Neuronal stem cell (in vitro differentiated cells): Measurements from ENCODE around the gene PLA2G2E.

Experiments used
- DNase-seq: peaks from one replicate; pipeline ENCODE4 v3.0.0-alpha.2; 2013; ENCODE audit warnings: low spot score
- H2AFZ ChIP-seq: one replicate; pipeline ENCODE4 v1.6.1; 2013; ENCODE audit warnings: mild to moderate bottlenecking, low read length, inconsistent platforms
- H2AK5ac ChIP-seq: 2 replicates; pipeline ENCODE4 v1.6.1; 2013; ENCODE audit warnings: low read depth, mild to moderate bottlenecking, inconsistent platforms, low read length, moderate library complexity, mixed read lengths
- H2BK120ac ChIP-seq: 2 replicates; pipeline ENCODE4 v1.6.1; 2013; ENCODE audit warnings: low read depth, mild to moderate bottlenecking, inconsistent platforms, low read length, moderate library complexity, mixed read lengths
- H2BK12ac ChIP-seq: one replicate; pipeline ENCODE4 v1.6.1; 2013; ENCODE audit warnings: low read length, inconsistent platforms
- H2BK15ac ChIP-seq: 2 replicates; pipeline ENCODE4 v1.6.1; 2013; ENCODE audit warnings: mild to moderate bottlenecking, low read length, inconsistent platforms, mixed read lengths
- H2BK5ac ChIP-seq: one replicate; pipeline ENCODE4 v1.6.1; 2013; ENCODE audit warnings: inconsistent platforms, mild to moderate bottlenecking, low read length, moderate library complexity
- H3K14ac ChIP-seq: one replicate; pipeline ENCODE4 v1.6.1; 2013; ENCODE audit warnings: low read length, inconsistent platforms
- H3K18ac ChIP-seq: 2 replicates; pipeline ENCODE4 v1.6.1; 2013; ENCODE audit warnings: low read length, inconsistent platforms
- H3K23ac ChIP-seq: 2 replicates; pipeline ENCODE4 v1.6.1; 2013; ENCODE audit warnings: low read depth, mild to moderate bottlenecking, mixed read lengths, low read length, inconsistent platforms; ENCODE audit not compliant: poor library complexity
- H3K27ac ChIP-seq: replicated peaks from 3 replicates; pipeline ENCODE4 v1.5.1; 2013; ENCODE audit warnings: low read length, inconsistent platforms
- H3K27me3 ChIP-seq, 3 experiments: 2 replicates each; pipeline ENCODE4 v1.6.1; 2013; ENCODE audit warnings: low read length in 3 of 3, mild to moderate bottlenecking in 2 of 3, inconsistent platforms in 1 of 3, low read depth in 1 of 3, mixed read lengths in 1 of 3, moderate library complexity in 1 of 3; ENCODE audit not compliant: control insufficient read depth in 3 of 3, insufficient read depth in 3 of 3
- H3K36me3 ChIP-seq, 2 donors: replicated peaks in 1 of 2; 2 replicates each; pipeline ENCODE4 v1.6.1; 2013; ENCODE audit warnings: low read length in 2 of 2; ENCODE audit not compliant: control insufficient read depth in 2 of 2, insufficient read depth in 2 of 2
- H3K4ac ChIP-seq: 2 replicates; pipeline ENCODE4 v1.6.1; 2013; ENCODE audit warnings: inconsistent platforms, mild to moderate bottlenecking, low read length, moderate library complexity
- H3K4me1 ChIP-seq, 2 donors: 1 replicate in 1 of 2; 2 replicates in 1 of 2; pipeline ENCODE4 v1.6.1; 2013; ENCODE audit warnings: low read length in 2 of 2, low read depth in 1 of 2; ENCODE audit not compliant: control insufficient read depth in 2 of 2, insufficient read depth in 1 of 2
- H3K4me2 ChIP-seq: one replicate; pipeline ENCODE4 v1.6.1; 2013; ENCODE audit warnings: mild to moderate bottlenecking, low read length, inconsistent platforms; ENCODE audit not compliant: insufficient read depth, poor library complexity, severe bottlenecking
- H3K4me3 ChIP-seq, 2 donors: 2 replicates each; pipeline ENCODE4 v1.5.1; 2013; ENCODE audit warnings: low read length in 2 of 2, mild to moderate bottlenecking in 2 of 2, inconsistent platforms in 1 of 2, moderate library complexity in 1 of 2
- H3K79me1 ChIP-seq: one replicate; pipeline ENCODE4 v1.6.1; 2013; ENCODE audit warnings: low read depth, mild to moderate bottlenecking, inconsistent platforms, low read length, moderate library complexity
- H3K9ac ChIP-seq: one replicate; pipeline ENCODE4 v1.6.1; 2013; ENCODE audit warnings: mild to moderate bottlenecking, low read depth, low read length, inconsistent platforms; ENCODE audit not compliant: poor library complexity
- H3K9me3 ChIP-seq, 2 donors: replicated peaks in 1 of 2; 2 replicates each; pipeline versions ENCODE3 to v1.6.1; 2013; ENCODE audit warnings: low read length in 2 of 2, mild to moderate bottlenecking in 2 of 2, inconsistent platforms in 1 of 2, low read depth in 1 of 2, mixed read lengths in 1 of 2, moderate library complexity in 1 of 2; ENCODE audit not compliant: control insufficient read depth in 2 of 2, insufficient read depth in 1 of 2
- H4K8ac ChIP-seq: one replicate; pipeline ENCODE4 v1.6.1; 2013; ENCODE audit warnings: low read depth, mild to moderate bottlenecking, inconsistent platforms, low read length, moderate library complexity
- H4K91ac ChIP-seq: one replicate; pipeline ENCODE4 v1.6.1; 2013; ENCODE audit warnings: low read length, low read depth, mild to moderate bottlenecking, inconsistent platforms; ENCODE audit not compliant: poor library complexity
- WGBS, 2 donors: extraction: QIAGEN DNeasy Blood & Tissue Kit; methylation state at CpG; one replicate each; pipeline ENCODE4 v1.1.7; 2013; ENCODE audit warnings: missing lambda C conversion rate in 2 of 2, mixed read lengths in 1 of 2; ENCODE audit not compliant: insufficient read length in 2 of 2, insufficient replicate concordance in 1 of 2; ENCODE audit errors: extremely low coverage in 2 of 2; 5-methylcytosine and 5-hydroxymethylcytosine counted together

The PLA2G2E gene

GRCh38 chr1:19878637-19878985, 44.8 kb downstream of the PLA2G2E start:
- no peak for DNase-seq
- H3K14ac ChIP-seq = no peak overlapping the region
- no peak overlapping the region for H4K8ac ChIP-seq
- H4K91ac ChIP-seq = no peak overlapping the region
- no peak overlapping the region for H2AK5ac ChIP-seq
- no peaks in the 10 kb centered on the region for H3K9me3 ChIP-seq
- no peak overlapping the region for H3K4me2 ChIP-seq
- H3K27ac ChIP-seq = no peak overlapping the region
- no peak overlapping the region for H3K9ac ChIP-seq
- no peak overlapping the region for H2BK12ac ChIP-seq
- H3K27me3 ChIP-seq = peaks cover 0 to 2% (median 0%) of the 10 kb centered on the region in 3 experiments
- H3K18ac ChIP-seq = no peak overlapping the region
- no peak overlapping the region for H3K4me3 ChIP-seq
- H3K36me3 ChIP-seq = no peaks in the 10 kb centered on the region
- no peak overlapping the region for H2BK15ac ChIP-seq
- H2AFZ ChIP-seq = peak overlapping the region; percentile 1
- no peak overlapping the region for H3K4ac ChIP-seq
- WGBS, 2 donors = no CpG with 5 or more reads among the region's 12 CpGs
- H3K79me1 ChIP-seq = peaks cover 5% of the 10 kb centered on the region
- no peak overlapping the region for H3K23ac ChIP-seq
- H2BK5ac ChIP-seq = no peak overlapping the region
- H2BK120ac ChIP-seq = no peak overlapping the region
- peaks cover 0 to 4% of the 10 kb centered on the region in 2 donors for H3K4me1 ChIP-seq

GRCh38 chr1:19877821-19878636, 45.4 kb downstream of the PLA2G2E start:
- H3K36me3 ChIP-seq = no peaks in the 10 kb centered on the region
- H3K4me3 ChIP-seq = no peak overlapping the region
- H3K4me1 ChIP-seq = peaks cover 0 to 1% of the 10 kb centered on the region in 2 donors
- peak overlapping the region; percentile 1 for H2AFZ ChIP-seq
- H3K4me2 ChIP-seq = no peak overlapping the region
- H2BK120ac ChIP-seq = no peak overlapping the region
- no peak for DNase-seq
- no peak overlapping the region for H3K4ac ChIP-seq
- no peak overlapping the region for H4K91ac ChIP-seq
- no CpG with 5 or more reads among the region's 19 CpGs for WGBS, 2 donors
- no peaks in the 10 kb centered on the region for H3K9me3 ChIP-seq
- peaks cover 0 to 2% (median 0%) of the 10 kb centered on the region in 3 experiments for H3K27me3 ChIP-seq
- H3K27ac ChIP-seq = no peak overlapping the region
- no peak overlapping the region for H3K18ac ChIP-seq
- H3K23ac ChIP-seq = no peak overlapping the region
- H3K14ac ChIP-seq = no peak overlapping the region
- H2AK5ac ChIP-seq = no peak overlapping the region
- no peak overlapping the region for H2BK15ac ChIP-seq
- H3K79me1 ChIP-seq = peaks cover 5% of the 10 kb centered on the region
- H3K9ac ChIP-seq = no peak overlapping the region
- H2BK12ac ChIP-seq = no peak overlapping the region
- H4K8ac ChIP-seq = no peak overlapping the region
- H2BK5ac ChIP-seq = no peak overlapping the region

GRCh38 chr1:19877181-19877750, 46.2 kb downstream of the PLA2G2E start:
- no peak for DNase-seq
- no peaks in the 10 kb centered on the region for H3K36me3 ChIP-seq
- peaks cover 0 to 2% (median 0%) of the 10 kb centered on the region in 3 experiments for H3K27me3 ChIP-seq
- no peak overlapping the region for H3K4me2 ChIP-seq
- H3K4me3 ChIP-seq = no peak overlapping the region
- H2BK120ac ChIP-seq = no peak overlapping the region
- no peak overlapping the region for H2AFZ ChIP-seq
- no peak overlapping the region for H2BK5ac ChIP-seq
- WGBS, 2 donors = no CpG with 5 or more reads among the region's 16 CpGs
- H2BK15ac ChIP-seq = no peak overlapping the region
- H4K91ac ChIP-seq = no peak overlapping the region
- peaks cover 0 to 1% of the 10 kb centered on the region in 2 donors for H3K4me1 ChIP-seq
- H3K4ac ChIP-seq = no peak overlapping the region
- no peaks in the 10 kb centered on the region for H3K9me3 ChIP-seq
- H3K27ac ChIP-seq = no peak overlapping the region
- H3K79me1 ChIP-seq = no peaks in the 10 kb centered on the region
- H3K14ac ChIP-seq = no peak overlapping the region
- no peak overlapping the region for H4K8ac ChIP-seq
- no peak overlapping the region for H3K9ac ChIP-seq
- no peak overlapping the region for H2BK12ac ChIP-seq
- H3K18ac ChIP-seq = no peak overlapping the region
- H3K23ac ChIP-seq = no peak overlapping the region
- no peak overlapping the region for H2AK5ac ChIP-seq

GRCh38 chr1:19872190-19872589, 51.2 kb downstream of the PLA2G2E start:
- no CpG with 5 or more reads among the region's 7 CpGs for WGBS, 2 donors
- H4K91ac ChIP-seq = no peak overlapping the region
- no peak overlapping the region for H4K8ac ChIP-seq
- no peaks in the 10 kb centered on the region for H3K79me1 ChIP-seq
- no peak overlapping the region for H3K18ac ChIP-seq
- peaks cover 0 to 17% (median 2%) of the 10 kb centered on the region in 3 experiments for H3K27me3 ChIP-seq
- DNase-seq = no peak
- H3K9me3 ChIP-seq = no peaks in the 10 kb centered on the region
- no peak overlapping the region for H2BK12ac ChIP-seq
- H2AFZ ChIP-seq = no peak overlapping the region
- H2AK5ac ChIP-seq = no peak overlapping the region
- H3K4me3 ChIP-seq = no peak overlapping the region
- no peak overlapping the region for H2BK120ac ChIP-seq
- no peak overlapping the region for H3K4me2 ChIP-seq
- H3K9ac ChIP-seq = no peak overlapping the region
- no peak overlapping the region for H2BK5ac ChIP-seq
- H3K23ac ChIP-seq = no peak overlapping the region
- H2BK15ac ChIP-seq = no peak overlapping the region
- H3K14ac ChIP-seq = no peak overlapping the region
- H3K36me3 ChIP-seq = no peaks in the 10 kb centered on the region
- no peak overlapping the region for H3K27ac ChIP-seq
- H3K4ac ChIP-seq = no peak overlapping the region
- H3K4me1 ChIP-seq = no peaks in the 10 kb centered on the region
